HCT116 (cell line): ENCODE results near the gene INTU. TPM values are rescaled to one million over a fixed set of nuclear protein-coding genes. Genes with fewer than 3 reads are reported as not detected.

Experiments
- ATAC-seq: fragments of 200-7000 bp; cut with Tn5 transposase; 2 replicates; pipeline ENCODE4 v1.9.1; 2020; ENCODE audit warnings: mild to moderate bottlenecking, moderate library complexity
- BruUV-seq: library from RNA; stranded (reverse); fragments of 400-500 nt; replicated peaks from 2 replicates; lab custom pipeline; 2021; lab: Mats Ljungman, UMichigan
- CTCF ChIA-PET: fragments of 300-600 bp; sonication (Branson Sonifier 250); formaldehyde crosslinking; loops from one replicate; lab custom pipeline; 2021; ENCODE audit warnings: antibody characterized with exemption; lab: Charles Lee
- POLR2A ChIA-PET: fragments of 300-600, 350-600 bp; sonication (Branson Sonifier 250); formaldehyde crosslinking; loops from one replicate; lab custom pipeline; 2021; ENCODE audit warnings: antibody characterized with exemption; lab: Charles Lee
- RAD21 ChIA-PET, 2 experiments: fragments of 300-600 bp; sonication (Branson Sonifier 250); formaldehyde crosslinking; loops; one replicate each; lab custom pipeline; 2023; ENCODE audit warnings: low total read pairs in 2 of 2; ENCODE audit not compliant: uncharacterized antibody in 2 of 2, unreplicated experiment in 2 of 2, low non-redundant PET in 1 of 2; lab: Charles Lee
- DNase-seq: peaks from one replicate; pipeline ENCODE4 v3.0.0-alpha.2; 2010; ENCODE audit warnings: low read depth, low spot score
- H2AFZ ChIP-seq: fragments of 200-600 bp; shearing (Covaris generic), sonication (generic); 2 replicates; pipeline ENCODE4 v1.6.1; 2017; ENCODE audit warnings: low read depth, mixed run types, mixed read lengths, antibody characterized with exemption, low read length; ENCODE audit not compliant: poor library complexity, severe bottlenecking
- H3K27ac ChIP-seq: 2 replicates; pipeline ENCODE4 v1.5.1; 2012; ENCODE audit warnings: low read depth, low read length
- H3K27me3 ChIP-seq: fragments of 200-600 bp; sonication (generic); 2 replicates; pipeline ENCODE4 v1.6.1; 2016; ENCODE audit warnings: mixed run types, low read length, mixed read lengths; ENCODE audit not compliant: insufficient read depth
- H3K36me3 ChIP-seq, 2 experiments: fragments of 200-500 bp in 1 of 2; fragments of 200-600 bp in 1 of 2; sonication (Bioruptor generic) in 1 of 2; sonication (generic) in 1 of 2; 2 replicates each; pipeline versions ENCODE4 v1.5.1 to v1.6.1; 2014 to 2016; ENCODE audit warnings: low read length in 2 of 2, inconsistent platforms in 1 of 2, mixed read lengths in 1 of 2, mixed run types in 1 of 2; ENCODE audit not compliant: insufficient read depth in 2 of 2, control insufficient read depth in 1 of 2
- H3K4me1 ChIP-seq, 2 experiments: fragments of 200-600 bp in 1 of 2; sonication (generic) in 1 of 2; 2 replicates each; pipeline versions ENCODE4 v1.5.1 to v1.6.1; 2012 to 2017; ENCODE audit warnings: low read length in 2 of 2, inconsistent platforms in 1 of 2, mild to moderate bottlenecking in 1 of 2, mixed read lengths in 1 of 2, mixed run types in 1 of 2, moderate library complexity in 1 of 2; ENCODE audit not compliant: insufficient read depth in 2 of 2, control insufficient read depth in 1 of 2
- H3K4me2 ChIP-seq: fragments of 200-600 bp; sonication (generic); 2 replicates; pipeline ENCODE4 v1.6.1; 2017; ENCODE audit warnings: mixed run types, low read length, mixed read lengths
- H3K4me3 ChIP-seq, 2 experiments: fragments of 200-600 bp in 1 of 2; sonication (generic) in 1 of 2; replicated peaks in 1 of 2; 2 replicates each; pipeline ENCODE4 v1.5.1; 2011 to 2016; ENCODE audit warnings: low read length in 2 of 2, control low read depth in 1 of 2, low read depth in 1 of 2, mild to moderate bottlenecking in 1 of 2, mixed read lengths in 1 of 2, mixed run types in 1 of 2
- H3K79me2 ChIP-seq: fragments of 200-600 bp; sonication (generic); 2 replicates; pipeline ENCODE4 v1.6.1; 2017; ENCODE audit warnings: mild to moderate bottlenecking, mixed run types, low read length, moderate library complexity, mixed read lengths; ENCODE audit not compliant: insufficient read depth
- H3K9ac ChIP-seq: fragments of 200-600 bp; sonication (generic); 2 replicates; pipeline ENCODE4 v1.6.1; 2016; ENCODE audit warnings: low read length, mixed read lengths
- H3K9me2 ChIP-seq: fragments of 200-600 bp; sonication (generic), shearing (Covaris generic); 2 replicates; pipeline ENCODE4 v1.6.1; 2017; ENCODE audit warnings: mixed run types, mild to moderate bottlenecking, moderate library complexity; ENCODE audit not compliant: insufficient read depth
- H3K9me3 ChIP-seq, 2 experiments: fragments of 200-500 bp in 1 of 2; fragments of 200-600 bp in 1 of 2; sonication (Bioruptor generic) in 1 of 2; sonication (generic) in 1 of 2; 2 replicates each; pipeline ENCODE4 v1.6.1; 2014 to 2017; ENCODE audit warnings: low read length in 2 of 2, mixed read lengths in 2 of 2, inconsistent platforms in 1 of 2, low read depth in 1 of 2, mild to moderate bottlenecking in 1 of 2, mixed run types in 1 of 2, moderate library complexity in 1 of 2; ENCODE audit not compliant: control insufficient read depth in 1 of 2, insufficient read depth in 1 of 2
- H4K20me1 ChIP-seq: fragments of 200-600 bp; sonication (generic), shearing (Covaris generic); 2 replicates; pipeline ENCODE4 v1.6.1; 2017; ENCODE audit warnings: mixed run types, mild to moderate bottlenecking, moderate library complexity; ENCODE audit not compliant: insufficient read depth
- CBX3 ChIP-seq: IDR thresholded peaks from 2 replicates; pipeline ENCODE4 v1.6.1; 2012; ENCODE audit warnings: low read depth
- ELF1 ChIP-seq: IDR thresholded peaks from 2 replicates; pipeline ENCODE4 v1.6.1; 2012; ENCODE audit warnings: low read depth, borderline replicate concordance
- MAX ChIP-seq: IDR thresholded peaks from 2 replicates; pipeline ENCODE4 v1.6.1; 2012
- POLR2A ChIP-seq: IDR thresholded peaks from 2 replicates; pipeline ENCODE4 v1.7.0; 2011; ENCODE audit warnings: borderline replicate concordance; ENCODE audit not compliant: insufficient read depth, insufficient read length; ENCODE audit errors: extremely low read depth
- POLR2AphosphoS5 ChIP-seq: IDR thresholded peaks from 2 replicates; pipeline ENCODE4 v1.6.1; 2011; ENCODE audit warnings: mild to moderate bottlenecking, low read depth, low read length, moderate library complexity
- SP1 ChIP-seq: IDR thresholded peaks from 2 replicates; pipeline ENCODE4 v1.6.1; 2012; ENCODE audit warnings: low read depth
- SRF ChIP-seq: IDR thresholded peaks from 2 replicates; pipeline ENCODE4 v1.6.1; 2012; ENCODE audit warnings: low read depth
- YY1 ChIP-seq: IDR thresholded peaks from 2 replicates; pipeline ENCODE4 v1.6.1; 2011; ENCODE audit warnings: low read length, low read depth, moderate library complexity, mild to moderate bottlenecking; ENCODE audit not compliant: insufficient replicate concordance; ENCODE audit errors: extremely low read depth
- intact Hi-C: fragments of 100-400 bp; cut with micrococcal nuclease; formaldehyde crosslinking; loops from 2 replicates; pipeline ENCODE4 v1.10.0; 2022
- total RNA-seq: library from RNA; stranded (reverse); gene quantifications from one replicate; pipeline ENCODE4 v1.2.1, GENCODE V29; 2021; ENCODE audit not compliant: unreplicated experiment
- TF ChIP-seq, protein P1 (sequence below): IDR thresholded peaks from 2 replicates; pipeline ENCODE4 v1.6.1; 2011; ENCODE audit warnings: mild to moderate bottlenecking, low read length, moderate library complexity; ENCODE audit not compliant: insufficient replicate concordance; ENCODE audit errors: extremely low read depth

The INTU gene
- total RNA-seq, 1 experiment from 2014 or later, result 12.0 TPM

GRCh38 chr4:127730142-127730913 is 97.6 kb downstream of the INTU start, which contains the start of gene SLC25A31:
TSS of gene SLC25A31 (plus strand) at chr4:127730400. CDS start at chr4:127730546, 146 bp downstream.
- Histone ChIP-seq H2AFZ (no peak within 1 kb of the TSS), H3K4me1 (no peaks in the 10 kb centered on the region), H3K9me2 (no peaks in the 10 kb centered on the region), H3K27me3 (no peaks in the 10 kb centered on the region), H3K9ac (no peak within 1 kb of the TSS), H3K4me3 (no peak within 1 kb of the TSS)
- DNase-seq, result no peak
- TF ChIP-seq SP1, result no peak
- no peak for TF ChIP-seq POLR2AphosphoS5
- TF ChIP-seq CBX3, result no peak
- TF ChIP-seq, protein P1, sequence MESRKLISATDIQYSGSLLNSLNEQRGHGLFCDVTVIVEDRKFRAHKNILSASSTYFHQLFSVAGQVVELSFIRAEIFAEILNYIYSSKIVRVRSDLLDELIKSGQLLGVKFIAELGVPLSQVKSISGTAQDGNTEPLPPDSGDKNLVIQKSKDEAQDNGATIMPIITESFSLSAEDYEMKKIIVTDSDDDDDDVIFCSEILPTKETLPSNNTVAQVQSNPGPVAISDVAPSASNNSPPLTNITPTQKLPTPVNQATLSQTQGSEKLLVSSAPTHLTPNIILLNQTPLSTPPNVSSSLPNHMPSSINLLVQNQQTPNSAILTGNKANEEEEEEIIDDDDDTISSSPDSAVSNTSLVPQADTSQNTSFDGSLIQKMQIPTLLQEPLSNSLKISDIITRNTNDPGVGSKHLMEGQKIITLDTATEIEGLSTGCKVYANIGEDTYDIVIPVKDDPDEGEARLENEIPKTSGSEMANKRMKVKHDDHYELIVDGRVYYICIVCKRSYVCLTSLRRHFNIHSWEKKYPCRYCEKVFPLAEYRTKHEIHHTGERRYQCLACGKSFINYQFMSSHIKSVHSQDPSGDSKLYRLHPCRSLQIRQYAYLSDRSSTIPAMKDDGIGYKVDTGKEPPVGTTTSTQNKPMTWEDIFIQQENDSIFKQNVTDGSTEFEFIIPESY, result no peak
- no peak for TF ChIP-seq ELF1
- no peak for TF ChIP-seq YY1
- no peak for TF ChIP-seq POLR2A
- TF ChIP-seq MAX, result no peak
- no peak for TF ChIP-seq SRF
- TF ChIP-seq, all 23 proteins: peak for 0
- ATAC-seq, result no peak
- Histone ChIP-seq H3K9me3 (no peaks in the 10 kb centered on the region), H4K20me1 (no peaks in the 10 kb centered on the region), H3K4me2 (no peak within 1 kb of the TSS), H3K27ac (no peak within 1 kb of the TSS), H3K79me2 (no peaks in the 10 kb centered on the region), H3K36me3 (no peaks in the 10 kb centered on the region)
- intact Hi-C loops, result no loop called here
- ChIA-PET RAD21 (no interaction called here), POLR2A (no interaction called here), CTCF (interaction anchor here (5.7 kb wide), 1 partner anchor 124 kb away, joined by 96 read pairs; no protein-coding TSS in a partner anchor)
- BruUV-seq, result no TSS peak
